Caco-2 (cell line): ENCODE measurements around the gene LIMS2. TPM values are rescaled to one million over a fixed set of nuclear protein-coding genes. Genes with fewer than 3 reads are reported as not detected.

Experiments
- BruUV-seq: library from RNA; stranded (reverse); fragments of 400-500 nt; replicated peaks from 2 replicates; lab custom pipeline; 2021; lab: Mats Ljungman, UMichigan
- CTCF ChIA-PET: fragments of 300-600 bp; sonication (Branson Sonifier 250); formaldehyde crosslinking; loops from one replicate; lab custom pipeline; 2022; ENCODE audit warnings: antibody characterized with exemption; lab: Charles Lee
- POLR2A ChIA-PET: fragments of 300-600 bp; sonication (Branson Sonifier 250); formaldehyde crosslinking; loops from one replicate; lab custom pipeline; 2022; ENCODE audit warnings: antibody characterized with exemption; lab: Charles Lee
- DNase-seq, 2 experiments: peaks; one replicate each; pipeline versions ENCODE4 v3.0.0 to v3.0.0-alpha.2; 2020 to 2022
- H3K27me3 ChIP-seq: replicated peaks from 2 replicates; pipeline ENCODE4 v1.6.0; 2011; ENCODE audit warnings: low read length; ENCODE audit not compliant: control insufficient read depth, insufficient read depth
- H3K36me3 ChIP-seq: 2 replicates; pipeline ENCODE4 v1.5.1; 2011; ENCODE audit warnings: low read length; ENCODE audit not compliant: control insufficient read depth, insufficient read depth
- H3K4me1 ChIP-seq: fragments of 250-450 bp; sonication (Bioruptor Pico); 2 replicates; pipeline ENCODE4 v1.5.1; 2020; ENCODE audit warnings: mild to moderate bottlenecking
- H3K4me3 ChIP-seq: 2 replicates; pipeline ENCODE4 v1.5.1; 2011; ENCODE audit warnings: low read depth, mild to moderate bottlenecking, control low read depth, low read length
- H3K9me3 ChIP-seq: fragments of 250-450 bp; sonication (Bioruptor Pico); 2 replicates; pipeline ENCODE4 v1.5.1; 2020; ENCODE audit warnings: mild to moderate bottlenecking, moderate library complexity
- H3K27ac Mint-ChIP-seq: one replicate; pipeline ENCODE4 v1.8.0; 2022; ENCODE audit warnings: mixed read lengths; ENCODE audit not compliant: unreplicated experiment
- H3K27me3 Mint-ChIP-seq: one replicate; pipeline ENCODE4 v1.8.0; 2022; ENCODE audit warnings: mixed read lengths; ENCODE audit not compliant: insufficient read depth, unreplicated experiment
- H3K36me3 Mint-ChIP-seq: one replicate; pipeline ENCODE4 v1.8.0; 2022; ENCODE audit warnings: mild to moderate bottlenecking, mixed read lengths; ENCODE audit not compliant: insufficient read depth, unreplicated experiment
- H3K4me1 Mint-ChIP-seq: one replicate; pipeline ENCODE4 v1.8.0; 2022; ENCODE audit warnings: low read depth, mixed read lengths; ENCODE audit not compliant: unreplicated experiment
- H3K4me3 Mint-ChIP-seq: one replicate; pipeline ENCODE4 v1.8.0; 2022; ENCODE audit warnings: mild to moderate bottlenecking, moderate library complexity, mixed read lengths; ENCODE audit not compliant: unreplicated experiment
- H3K9me3 Mint-ChIP-seq: one replicate; pipeline ENCODE4 v1.8.0; 2022; ENCODE audit warnings: mixed read lengths; ENCODE audit not compliant: unreplicated experiment
- intact Hi-C: fragments of 100-400 bp; cut with micrococcal nuclease; formaldehyde crosslinking; loops from one replicate; pipeline ENCODE4 v1.10.0; 2022; ENCODE audit not compliant: unreplicated experiment
- total RNA-seq: library from RNA; stranded (reverse); gene quantifications from 2 replicates; pipeline ENCODE4 v1.2.3, GENCODE V29; 2022
- TF ChIP-seq, protein P1 (sequence below), 2 experiments: fragments of 200-600 bp in 1 of 2; IDR thresholded peaks; 1 replicate in 1 of 2; 2 replicates in 1 of 2; pipeline versions ENCODE4 v1.5.1 to v1.8.0; 2011 to 2022; ENCODE audit warnings: antibody characterized with exemption in 1 of 2, control low read depth in 1 of 2, inconsistent platforms in 1 of 2, low read depth in 1 of 2, low read length in 1 of 2, mild to moderate bottlenecking in 1 of 2, moderate library complexity in 1 of 2; ENCODE audit not compliant: insufficient read depth in 1 of 2, severe bottlenecking in 1 of 2, unreplicated experiment in 1 of 2

LIMS2 gene
- total RNA-seq, 1 experiment from 2014 or later: 10.0 TPM

GRCh38 chr2:127647242-127648190, 27.8 kb downstream of the LIMS2 start:
- POLR2A ChIA-PET: no interaction called here
- Mint-ChIP-seq H3K4me3 (no peak overlapping the region), H3K27me3 (no peaks in the 10 kb centered on the region), H3K27ac (no peak overlapping the region), H3K4me1 (no peaks in the 10 kb centered on the region), H3K9me3 (no peaks in the 10 kb centered on the region), H3K36me3 (no peaks in the 10 kb centered on the region)
- TF ChIP-seq, protein P1, sequence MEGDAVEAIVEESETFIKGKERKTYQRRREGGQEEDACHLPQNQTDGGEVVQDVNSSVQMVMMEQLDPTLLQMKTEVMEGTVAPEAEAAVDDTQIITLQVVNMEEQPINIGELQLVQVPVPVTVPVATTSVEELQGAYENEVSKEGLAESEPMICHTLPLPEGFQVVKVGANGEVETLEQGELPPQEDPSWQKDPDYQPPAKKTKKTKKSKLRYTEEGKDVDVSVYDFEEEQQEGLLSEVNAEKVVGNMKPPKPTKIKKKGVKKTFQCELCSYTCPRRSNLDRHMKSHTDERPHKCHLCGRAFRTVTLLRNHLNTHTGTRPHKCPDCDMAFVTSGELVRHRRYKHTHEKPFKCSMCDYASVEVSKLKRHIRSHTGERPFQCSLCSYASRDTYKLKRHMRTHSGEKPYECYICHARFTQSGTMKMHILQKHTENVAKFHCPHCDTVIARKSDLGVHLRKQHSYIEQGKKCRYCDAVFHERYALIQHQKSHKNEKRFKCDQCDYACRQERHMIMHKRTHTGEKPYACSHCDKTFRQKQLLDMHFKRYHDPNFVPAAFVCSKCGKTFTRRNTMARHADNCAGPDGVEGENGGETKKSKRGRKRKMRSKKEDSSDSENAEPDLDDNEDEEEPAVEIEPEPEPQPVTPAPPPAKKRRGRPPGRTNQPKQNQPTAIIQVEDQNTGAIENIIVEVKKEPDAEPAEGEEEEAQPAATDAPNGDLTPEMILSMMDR (IDR thresholded peaks at IDR 0.05; ENCODE audit: insufficient read depth in 1 of 2, low read depth in 1 of 2, low read length in 1 of 2, severe bottlenecking in 1 of 2, unreplicated experiment in 1 of 2): no peak
- DNase-seq: no peak
- Histone ChIP-seq H3K4me1 (peaks cover 11% of the 10 kb centered on the region), H3K9me3 (no peaks in the 10 kb centered on the region), H3K36me3 (no peaks in the 10 kb centered on the region), H3K27me3 (no peaks in the 10 kb centered on the region), H3K4me3 (no peak overlapping the region)
- CTCF ChIA-PET: interaction anchor here (1.3 kb wide), 1 partner anchor 56 kb away, joined by 3 read pairs; no protein-coding TSS in a partner anchor
- BruUV-seq: no TSS peak
- intact Hi-C loops: loop anchor here (2.0 kb wide), 2 partner anchors 121 to 451 kb away; partner anchors contain the start of gene IWS1

DNA sequence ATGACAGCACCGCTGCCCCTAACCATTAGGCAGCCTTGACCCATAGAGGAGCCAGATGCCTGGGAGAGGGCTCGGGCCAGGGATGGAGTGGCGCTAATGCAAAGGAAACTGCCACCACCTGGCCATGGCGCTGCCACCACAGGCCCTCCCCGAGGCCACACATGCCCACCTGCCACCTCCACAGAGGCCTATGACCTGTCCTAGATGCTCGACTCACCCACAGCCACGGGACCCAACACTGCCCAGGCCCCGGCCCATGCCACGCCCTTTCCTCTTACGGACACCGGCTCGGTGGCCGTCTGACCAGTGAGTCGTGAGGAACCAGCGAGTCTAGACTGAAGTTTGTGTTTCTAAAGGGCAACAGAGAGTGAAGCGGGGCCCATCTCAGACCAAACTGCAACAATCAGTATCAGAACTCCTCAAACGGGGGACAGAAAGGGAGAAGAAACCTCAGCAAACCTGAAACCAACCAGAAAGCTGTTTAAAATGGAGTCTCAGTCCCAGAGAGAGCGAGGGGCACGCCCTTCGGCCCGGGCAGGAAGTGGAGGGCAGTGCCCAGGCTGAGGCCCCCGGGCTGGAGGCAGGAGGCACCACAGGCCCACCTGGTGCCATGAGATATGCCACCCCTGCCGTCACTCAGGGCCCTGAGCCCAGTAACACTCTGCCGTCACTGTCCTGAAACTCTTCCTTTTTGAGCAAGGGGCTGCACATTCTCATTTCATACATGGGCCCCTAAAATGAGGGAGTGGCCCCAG, 28.7 kb downstream of the LIMS2 start:
- no peak for DNase-seq
- H3K4me1 ChIP-seq: peaks cover 11% of the 10 kb centered on the region
- H3K4me3 ChIP-seq: no peak overlapping the region
- TF ChIP-seq, protein P1 (IDR thresholded peaks at IDR 0.05; ENCODE audit: insufficient read depth in 1 of 2, low read depth in 1 of 2, low read length in 1 of 2, severe bottlenecking in 1 of 2, unreplicated experiment in 1 of 2): no peak
- ChIA-PET CTCF (no interaction called here), POLR2A (no interaction called here)
- Mint-ChIP-seq H3K4me3 (no peak overlapping the region), H3K9me3 (no peaks in the 10 kb centered on the region), H3K36me3 (no peaks in the 10 kb centered on the region), H3K27ac (no peak overlapping the region), H3K4me1 (no peaks in the 10 kb centered on the region), H3K27me3 (no peaks in the 10 kb centered on the region)
- H3K9me3 ChIP-seq: no peaks in the 10 kb centered on the region
- intact Hi-C loops: no loop called here
- H3K36me3 ChIP-seq: no peaks in the 10 kb centered on the region
- no TSS peak for BruUV-seq
- no peaks in the 10 kb centered on the region for H3K27me3 ChIP-seq
